ENCODE measurements around the gene FRYL.

The FRYL gene

DNA sequence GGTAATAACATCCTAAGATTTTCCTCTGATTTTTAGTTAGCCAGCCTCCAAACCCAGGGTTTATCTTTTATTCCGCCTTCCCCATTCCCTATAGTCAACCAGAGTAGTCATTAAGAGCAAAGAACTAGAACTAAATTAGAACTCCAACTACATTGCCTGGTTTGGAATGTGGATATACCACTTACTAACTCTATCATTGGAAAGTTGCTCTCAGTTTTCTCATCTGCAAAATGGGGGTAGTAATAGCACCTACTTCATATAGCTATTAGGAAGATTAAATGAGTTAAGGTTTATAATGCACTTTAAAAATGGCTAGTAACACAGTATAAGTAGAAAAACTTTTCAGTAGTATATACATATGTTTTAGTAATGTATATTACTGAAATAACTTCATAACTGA is 226.4 kb downstream of the FRYL start:
- TF ChIP-seq, protein P1, sequence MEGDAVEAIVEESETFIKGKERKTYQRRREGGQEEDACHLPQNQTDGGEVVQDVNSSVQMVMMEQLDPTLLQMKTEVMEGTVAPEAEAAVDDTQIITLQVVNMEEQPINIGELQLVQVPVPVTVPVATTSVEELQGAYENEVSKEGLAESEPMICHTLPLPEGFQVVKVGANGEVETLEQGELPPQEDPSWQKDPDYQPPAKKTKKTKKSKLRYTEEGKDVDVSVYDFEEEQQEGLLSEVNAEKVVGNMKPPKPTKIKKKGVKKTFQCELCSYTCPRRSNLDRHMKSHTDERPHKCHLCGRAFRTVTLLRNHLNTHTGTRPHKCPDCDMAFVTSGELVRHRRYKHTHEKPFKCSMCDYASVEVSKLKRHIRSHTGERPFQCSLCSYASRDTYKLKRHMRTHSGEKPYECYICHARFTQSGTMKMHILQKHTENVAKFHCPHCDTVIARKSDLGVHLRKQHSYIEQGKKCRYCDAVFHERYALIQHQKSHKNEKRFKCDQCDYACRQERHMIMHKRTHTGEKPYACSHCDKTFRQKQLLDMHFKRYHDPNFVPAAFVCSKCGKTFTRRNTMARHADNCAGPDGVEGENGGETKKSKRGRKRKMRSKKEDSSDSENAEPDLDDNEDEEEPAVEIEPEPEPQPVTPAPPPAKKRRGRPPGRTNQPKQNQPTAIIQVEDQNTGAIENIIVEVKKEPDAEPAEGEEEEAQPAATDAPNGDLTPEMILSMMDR (IDR thresholded peaks at IDR 0.05; ENCODE audit: insufficient read depth, missing control alignments) = no peak
- no peak for FAIRE-seq
- no peak for DNase-seq (ENCODE audit: insufficient read length, low spot score)

DNA sequence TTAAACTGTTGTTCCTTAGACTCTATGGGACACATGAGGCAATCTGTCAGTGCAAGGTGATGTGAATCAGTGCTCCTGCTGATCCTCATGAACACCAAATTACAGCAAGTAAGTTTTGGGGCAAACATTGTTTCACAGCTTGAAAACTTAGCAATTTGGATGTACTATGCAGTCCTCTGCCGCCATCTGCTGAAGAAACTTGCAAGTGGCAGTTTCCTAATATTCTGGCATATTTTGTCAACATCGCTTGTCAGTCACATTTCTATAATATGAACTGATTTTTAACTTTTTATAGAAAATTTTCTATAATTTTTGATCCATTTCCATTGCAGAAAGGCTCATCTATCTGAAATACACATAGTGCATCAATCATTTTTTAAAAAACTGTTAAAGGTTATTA is 233.7 kb downstream of the FRYL start:
- TF ChIP-seq, protein P1 (IDR thresholded peaks at IDR 0.05; ENCODE audit: insufficient read depth, missing control alignments) = peak; percentile 74
- no peak for DNase-seq (ENCODE audit: insufficient read length, low spot score)
- peak; percentile 11 for FAIRE-seq

DNA sequence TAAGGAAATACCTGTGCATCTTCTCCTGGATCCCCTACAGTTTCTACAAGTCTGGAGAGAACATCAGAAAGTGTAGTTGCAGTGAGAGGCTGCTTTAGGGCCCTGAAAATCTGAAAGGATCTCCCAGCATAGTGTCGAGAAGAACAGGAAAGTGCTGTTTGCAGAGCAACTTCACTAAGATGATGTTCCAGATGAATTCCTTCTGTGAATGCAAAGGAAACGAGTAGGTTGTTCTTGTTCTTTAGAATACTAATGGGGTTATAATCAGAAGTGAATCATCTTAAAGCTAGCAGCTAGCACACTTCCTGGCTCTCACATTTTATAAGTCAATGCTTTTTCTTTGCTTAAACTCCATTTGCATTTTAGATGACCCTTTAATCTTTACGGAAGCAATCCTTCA is 236.3 kb downstream of the FRYL start:
- TF ChIP-seq, protein P1 (IDR thresholded peaks at IDR 0.05; ENCODE audit: insufficient read depth, missing control alignments) = no peak
- no peak for DNase-seq (ENCODE audit: insufficient read length, low spot score)
- FAIRE-seq = no peak

DNA sequence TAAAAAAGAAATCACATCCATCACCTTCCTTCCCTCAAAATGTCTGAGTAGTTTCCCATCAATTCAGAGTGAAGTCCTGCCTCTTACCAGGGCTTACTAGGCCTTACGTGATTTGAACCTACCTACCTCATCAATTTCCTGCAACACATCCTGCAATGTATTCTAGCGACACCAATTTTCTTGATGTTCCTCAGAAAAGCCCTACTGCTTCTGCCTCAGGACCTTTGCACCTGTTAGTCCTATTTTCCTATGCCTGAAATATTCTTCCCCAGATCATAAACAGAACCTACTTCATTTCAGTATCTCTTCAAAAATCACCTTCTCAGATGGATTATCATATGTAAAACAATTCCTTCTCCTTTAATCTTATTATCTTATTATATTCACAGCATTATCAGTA is 237.2 kb downstream of the FRYL start:
- no peak for FAIRE-seq
- DNase-seq (ENCODE audit: insufficient read length, low spot score) = no peak
- TF ChIP-seq, protein P1 (IDR thresholded peaks at IDR 0.05; ENCODE audit: insufficient read depth, missing control alignments) = no peak

DNA sequence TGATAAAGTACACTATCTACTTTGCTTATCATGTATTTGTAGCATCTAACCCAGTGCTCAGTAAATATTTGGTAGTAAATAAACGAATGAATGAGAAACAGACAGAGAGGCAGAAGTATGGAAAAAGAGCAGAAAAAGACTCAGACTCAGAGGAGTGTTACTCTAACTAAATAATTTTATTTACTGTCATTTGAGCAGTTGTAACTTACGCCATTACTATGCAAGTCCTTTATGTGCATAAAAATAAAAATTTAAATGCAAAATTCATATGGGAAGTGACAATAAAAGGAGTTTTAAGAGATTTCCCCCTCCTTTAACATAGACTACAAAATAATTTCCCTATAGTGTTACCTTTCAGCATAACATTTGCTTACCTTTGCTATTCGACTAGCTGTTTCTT is 240.5 kb downstream of the FRYL start:
- DNase-seq (ENCODE audit: insufficient read length, low spot score) (no peak), FAIRE-seq (no peak)

DNA sequence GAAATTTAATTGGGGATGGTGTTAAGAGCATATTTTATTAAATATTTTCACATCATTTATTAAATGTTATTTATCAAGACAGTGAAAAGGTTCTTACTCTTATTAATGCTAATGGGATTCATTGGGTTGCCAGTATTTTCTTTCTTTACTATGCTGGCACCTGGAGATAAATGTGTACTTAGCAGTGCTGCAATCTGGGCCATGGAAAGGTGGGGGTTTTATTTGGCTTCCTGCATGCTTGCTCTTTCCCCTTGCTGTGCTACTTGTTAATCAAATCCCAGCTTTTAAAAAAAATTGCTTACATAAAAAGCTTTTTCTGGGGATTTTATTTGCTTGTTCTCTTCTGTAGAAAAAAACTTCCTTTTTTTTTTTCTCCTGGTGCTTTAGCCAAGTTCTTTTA is 241.7 kb downstream of the FRYL start:
- TF ChIP-seq, protein P1 (IDR thresholded peaks at IDR 0.05; ENCODE audit: insufficient read depth, missing control alignments) = no peak
- DNase-seq (ENCODE audit: insufficient read length, low spot score) = no peak
- no peak for FAIRE-seq

More for the DNA sequence above, 240.5 kb downstream of the FRYL start:
- TF ChIP-seq, protein P1 (IDR thresholded peaks at IDR 0.05; ENCODE audit: insufficient read depth, missing control alignments) = no peak

DNA sequence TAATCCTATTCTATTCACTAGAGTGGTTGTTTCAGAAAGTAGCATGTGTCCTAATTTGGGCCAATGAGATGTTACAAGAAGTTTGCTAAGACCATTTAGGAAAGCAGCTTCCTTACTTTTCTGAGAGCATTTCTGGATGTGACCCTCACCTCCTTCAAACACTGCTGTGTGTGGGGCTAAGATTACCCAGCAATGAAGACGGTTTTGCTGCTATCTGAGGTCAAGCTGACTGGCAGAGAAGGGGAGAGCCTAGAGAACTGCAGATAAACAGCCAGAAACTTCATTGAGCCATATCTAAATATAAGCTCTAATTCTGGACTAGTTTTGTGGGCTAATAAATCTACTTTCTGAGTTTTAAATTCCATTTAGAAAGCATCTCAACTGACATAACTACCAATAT is 253.7 kb downstream of the FRYL start:
- TF ChIP-seq, protein P1 (IDR thresholded peaks at IDR 0.05; ENCODE audit: insufficient read depth, missing control alignments) = no peak
- DNase-seq (ENCODE audit: insufficient read length, low spot score) (no peak), FAIRE-seq (no peak)
